VCaP (cell line): ENCODE data around the gene MRPL21.

Source experiments
- H3K27ac ChIP-seq: fragments of 450-650 bp; 2 replicates; pipeline ENCODE4 v1.5.1; 2017
- CTCF ChIP-seq: fragments of 450-650 bp; conservative IDR thresholded peaks from 2 replicates; pipeline ENCODE4 v1.5.1; 2017; ENCODE audit warnings: mild to moderate bottlenecking, moderate library complexity

Gene MRPL21

GRCh38 chr11:68904248-68904847, 716 bp upstream of the MRPL21 start:
- TF ChIP-seq CTCF, result no peak
- H3K27ac ChIP-seq, result peak overlapping the region; percentile 89

GRCh38 chr11:68900835-68901381, 2.7 kb downstream of the MRPL21 start:
- H3K27ac ChIP-seq, result no peak overlapping the region
- no peak for TF ChIP-seq CTCF

- H3K27ac ChIP-seq, result no peak overlapping the region
- TF ChIP-seq CTCF, result no peak
Observed at GRCh38 chr11:68897441-68897840, 6.2 kb downstream of the MRPL21 start.

- H3K27ac ChIP-seq, result no peak overlapping the region
- TF ChIP-seq CTCF, result no peak
Observed at GRCh38 chr11:68896171-68896959, 7.3 kb downstream of the MRPL21 start.

GRCh38 chr11:68893282-68893681, 10.3 kb downstream of the MRPL21 start:
- H3K27ac ChIP-seq, result no peak overlapping the region
- TF ChIP-seq CTCF, result no peak

GRCh38 chr11:68892576-68892975, 11.1 kb downstream of the MRPL21 start:
- TF ChIP-seq CTCF, result no peak
- H3K27ac ChIP-seq, result no peak overlapping the region

GRCh38 chr11:68891351-68891948, 12.2 kb downstream of the MRPL21 start:
- peak overlapping the region; percentile 52 for H3K27ac ChIP-seq
- no peak for TF ChIP-seq CTCF
